ENCODE measurements around the gene PPM1H.

DNA sequence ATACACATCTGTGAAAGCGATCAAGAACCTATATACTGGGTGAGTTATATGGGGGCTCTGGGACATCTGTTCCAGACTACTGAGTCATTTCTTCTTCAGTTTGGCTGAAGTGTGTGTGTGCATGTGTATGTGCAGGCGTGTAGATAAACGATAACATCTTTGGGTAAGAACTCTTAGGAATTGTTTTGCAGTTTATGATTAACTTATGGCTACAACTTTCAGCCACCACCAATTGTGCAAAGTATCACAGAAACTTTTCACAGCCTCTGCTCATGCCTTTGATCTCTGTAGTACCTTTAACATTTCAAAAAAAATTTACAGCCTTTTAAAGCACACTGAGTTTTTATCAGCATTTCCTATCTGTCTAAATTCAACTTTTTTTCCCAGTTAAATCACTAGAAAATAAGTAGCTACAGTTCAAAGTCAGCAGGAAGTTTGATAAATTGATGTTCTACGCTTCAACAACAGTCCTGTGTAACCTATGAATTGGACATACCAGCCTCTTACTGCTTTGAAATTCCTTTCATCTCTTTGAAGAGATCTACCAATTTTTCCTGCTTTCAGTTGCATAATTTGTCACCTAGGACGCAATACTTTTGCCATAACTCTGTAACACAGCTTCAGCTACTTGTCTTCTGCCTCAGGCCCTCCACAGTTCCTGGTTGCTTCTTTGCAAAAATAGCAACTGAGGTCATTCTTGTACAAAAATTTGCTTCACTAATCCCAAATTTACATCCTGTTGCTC lies 43.0 kb downstream of the PPM1H start:
- TF ChIP-seq, protein P1, sequence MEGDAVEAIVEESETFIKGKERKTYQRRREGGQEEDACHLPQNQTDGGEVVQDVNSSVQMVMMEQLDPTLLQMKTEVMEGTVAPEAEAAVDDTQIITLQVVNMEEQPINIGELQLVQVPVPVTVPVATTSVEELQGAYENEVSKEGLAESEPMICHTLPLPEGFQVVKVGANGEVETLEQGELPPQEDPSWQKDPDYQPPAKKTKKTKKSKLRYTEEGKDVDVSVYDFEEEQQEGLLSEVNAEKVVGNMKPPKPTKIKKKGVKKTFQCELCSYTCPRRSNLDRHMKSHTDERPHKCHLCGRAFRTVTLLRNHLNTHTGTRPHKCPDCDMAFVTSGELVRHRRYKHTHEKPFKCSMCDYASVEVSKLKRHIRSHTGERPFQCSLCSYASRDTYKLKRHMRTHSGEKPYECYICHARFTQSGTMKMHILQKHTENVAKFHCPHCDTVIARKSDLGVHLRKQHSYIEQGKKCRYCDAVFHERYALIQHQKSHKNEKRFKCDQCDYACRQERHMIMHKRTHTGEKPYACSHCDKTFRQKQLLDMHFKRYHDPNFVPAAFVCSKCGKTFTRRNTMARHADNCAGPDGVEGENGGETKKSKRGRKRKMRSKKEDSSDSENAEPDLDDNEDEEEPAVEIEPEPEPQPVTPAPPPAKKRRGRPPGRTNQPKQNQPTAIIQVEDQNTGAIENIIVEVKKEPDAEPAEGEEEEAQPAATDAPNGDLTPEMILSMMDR (IDR thresholded peaks at IDR 0.05) = no peak
- no peak for TF ChIP-seq EP300 (IDR thresholded peaks at IDR 0.05)
- no peak for TF ChIP-seq POLR2A (IDR thresholded peaks at IDR 0.05)
- no peak for TF ChIP-seq POLR2AphosphoS5 (IDR thresholded peaks at IDR 0.05)

Data from sigmoid colon (tissue), 4 donors.